Cardiac atrium fibroblast (primary cell): Measurements from ENCODE around the gene ITGA7. TPM values are rescaled to one million over a fixed set of nuclear protein-coding genes. Genes with fewer than 3 reads are reported as not detected.

Experiments used
- total RNA-seq: library from RNA; depleted of rRNA; stranded (reverse); fragments of >200 nt; gene quantifications from 2 replicates; pipeline ENCODE4 v1.2.3, GENCODE V29; 2015

Gene ITGA7
- 4.0 and 6.8 TPM in 2 replicates for total RNA-seq

GRCh38 chr12:55707841-55708694, at the start of gene ITGA7:
ITGA7 (minus strand) TSS chr12:55707904; CDS start chr12:55707682, 222 bp downstream.

GRCh38 chr12:55742719-55743405, 35.2 kb upstream of the ITGA7 start, which contains the start of gene GDF11:
GDF11 (plus strand) TSS chr12:55743122; CDS start chr12:55743317, 195 bp downstream.

GRCh38 chr12:55728939-55729818, 21.5 kb upstream of the ITGA7 start, which contains the start of gene CD63:
CD63 (minus strand) TSS chr12:55729009; CDS start chr12:55728341, 668 bp downstream.

GRCh38 chr12:55720071-55720564, 12.4 kb upstream of the ITGA7 start, which contains the start of gene RDH5:
RDH5 (plus strand) TSS chr12:55720393; CDS start chr12:55721185, 792 bp downstream.

GRCh38 chr12:55715833-55716581, 8.3 kb upstream of the ITGA7 start, which contains the start of gene BLOC1S1:
BLOC1S1 (plus strand) TSS chr12:55716046; CDS start chr12:55716052, 6 bp downstream.

GRCh38 chr12:55636853-55637252, 70.9 kb downstream of the ITGA7 start, which contains the start of gene OR10P1:
OR10P1 (plus strand) TSS chr12:55636892; CDS start chr12:55636892, 0 bp downstream.

Other genes with a start within 250 kb of the ITGA7 start
- gene OR6C70, start 237.8 kb downstream of the ITGA7 start, total RNA-seq = not detected in 2 replicates
- gene OR6C68, start 215.5 kb downstream of the ITGA7 start, total RNA-seq = not detected in 2 replicates
- gene OR6C4, start 158.3 kb downstream of the ITGA7 start, total RNA-seq = not detected in 2 replicates
- gene OR2AP1, start 135.4 kb downstream of the ITGA7 start, total RNA-seq = not detected in 2 replicates
- gene OR10P1, start 71.0 kb downstream of the ITGA7 start, total RNA-seq = not detected in 2 replicates
- gene BLOC1S1, start 8.1 kb upstream of the ITGA7 start, total RNA-seq = 89.1 and 122 TPM in 2 replicates
- 7.2 and 10.0 TPM in 2 replicates for gene RDH5, start 12.5 kb upstream of the ITGA7 start, total RNA-seq
- 1,164 and 1,497 TPM in 2 replicates for gene CD63, start 21.1 kb upstream of the ITGA7 start, total RNA-seq
- gene GDF11, start 35.2 kb upstream of the ITGA7 start, total RNA-seq = 5.6 and 7.1 TPM in 2 replicates
- gene SARNP, start 109.8 kb upstream of the ITGA7 start, total RNA-seq = 73.1 and 79.1 TPM in 2 replicates
- 20.4 and 24.9 TPM in 2 replicates for gene ORMDL2, start 110.1 kb upstream of the ITGA7 start, total RNA-seq
- 37.4 and 40.2 TPM in 2 replicates for gene DNAJC14, start 121.7 kb upstream of the ITGA7 start, total RNA-seq
- 34.8 and 40.3 TPM in 2 replicates for gene MMP19, start 135.0 kb upstream of the ITGA7 start, total RNA-seq
- gene PYM1, start 220.0 kb upstream of the ITGA7 start, total RNA-seq = 36.5 and 36.8 TPM in 2 replicates
- 22.4 and 34.2 TPM in 2 replicates for gene DGKA, start 223.3 kb upstream of the ITGA7 start, total RNA-seq